Activated naive CD4-positive, alpha-beta T cell treated with Interleukin-2 at 50 U/mL for 16 hours (primary cell): ENCODE measurements around the gene FLT3LG.
"Not testable (repeated sequence)": the region's sequence is repeated elsewhere in the genome, so short reads cannot be mapped to it uniquely, and the experiment has no call there.

Source experiments
- DNase-seq: peaks from one replicate; pipeline ENCODE4 v3.0.0-alpha.2; 2020

FLT3LG gene

DNA sequence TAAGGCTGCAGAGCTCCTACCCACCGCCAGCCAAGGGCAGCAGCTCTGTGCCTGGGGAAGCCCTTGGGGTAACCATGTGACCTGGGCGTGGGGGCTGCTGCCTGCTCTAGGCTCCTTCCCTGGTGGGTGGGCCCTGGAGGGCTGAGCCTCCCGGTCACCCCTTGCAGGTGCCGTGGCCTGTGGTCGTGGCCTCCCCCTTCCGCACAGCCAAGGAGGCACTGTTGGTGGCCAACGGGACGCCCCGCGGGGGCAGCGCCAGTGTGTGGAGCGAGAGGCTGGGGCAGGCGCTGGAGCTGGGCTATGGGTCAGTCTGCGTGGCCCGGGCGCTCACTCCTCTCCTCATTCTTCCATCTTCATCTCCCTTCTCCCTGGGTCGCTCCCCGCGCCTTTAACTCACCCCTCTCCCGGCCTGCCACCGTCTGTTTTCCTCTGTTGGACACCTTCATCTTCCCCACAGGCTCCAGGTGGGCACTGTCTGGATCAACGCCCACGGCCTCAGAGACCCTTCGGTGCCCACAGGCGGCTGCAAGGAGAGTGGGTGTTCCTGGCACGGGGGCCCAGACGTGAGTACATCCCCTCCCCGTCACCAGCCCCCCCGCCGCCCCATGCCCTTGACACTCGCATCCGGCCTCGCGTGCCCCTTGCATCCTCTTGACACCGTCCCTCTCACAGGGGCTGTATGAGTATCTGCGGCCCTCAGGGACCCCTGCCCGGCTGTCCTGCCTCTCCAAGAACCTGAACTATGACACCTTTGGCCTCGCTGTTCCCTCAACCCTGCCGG lies 9.9 kb upstream of the FLT3LG start:
- DNase-seq, result no peak

DNA sequence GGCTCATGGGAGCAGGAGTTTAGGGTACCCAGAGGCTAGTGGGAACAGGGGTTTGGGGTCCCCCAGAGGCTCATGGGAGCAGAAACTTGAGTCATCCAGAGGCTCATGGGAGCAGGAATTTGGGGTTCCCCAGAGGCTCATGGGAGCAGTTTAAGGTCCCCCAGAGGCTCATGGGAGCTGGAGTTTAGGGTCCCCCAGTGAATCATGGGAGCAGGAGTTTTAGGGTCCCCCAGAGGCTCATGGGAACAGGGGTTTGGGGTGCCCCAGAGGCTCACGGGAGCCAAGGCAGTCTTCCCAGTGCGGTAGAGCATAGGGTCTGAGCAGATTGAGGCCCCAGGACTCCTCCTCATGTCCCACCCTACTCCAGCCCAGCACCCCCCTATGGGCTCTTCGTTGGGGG lies 8.6 kb upstream of the FLT3LG start:
- DNase-seq, result no peak

DNA sequence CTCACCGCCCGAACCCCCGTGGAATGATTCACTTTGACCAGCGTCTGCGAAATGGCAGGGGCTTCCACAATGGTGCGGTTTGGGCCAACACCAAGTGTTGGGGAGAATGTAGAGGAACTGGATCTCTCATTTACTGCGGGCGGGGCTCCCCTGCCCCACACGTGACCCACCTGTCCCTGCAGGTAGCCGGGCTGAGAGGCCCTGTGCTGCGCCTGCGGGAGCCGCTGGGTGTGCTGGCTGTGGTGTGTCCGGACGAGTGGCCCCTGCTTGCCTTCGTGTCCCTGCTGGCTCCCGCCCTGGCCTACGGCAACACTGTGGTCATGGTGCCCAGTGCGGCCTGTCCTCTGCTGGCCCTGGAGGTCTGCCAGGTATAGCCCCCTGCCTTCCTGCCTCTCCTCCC lies 5.8 kb upstream of the FLT3LG start:
- no peak for DNase-seq

DNA sequence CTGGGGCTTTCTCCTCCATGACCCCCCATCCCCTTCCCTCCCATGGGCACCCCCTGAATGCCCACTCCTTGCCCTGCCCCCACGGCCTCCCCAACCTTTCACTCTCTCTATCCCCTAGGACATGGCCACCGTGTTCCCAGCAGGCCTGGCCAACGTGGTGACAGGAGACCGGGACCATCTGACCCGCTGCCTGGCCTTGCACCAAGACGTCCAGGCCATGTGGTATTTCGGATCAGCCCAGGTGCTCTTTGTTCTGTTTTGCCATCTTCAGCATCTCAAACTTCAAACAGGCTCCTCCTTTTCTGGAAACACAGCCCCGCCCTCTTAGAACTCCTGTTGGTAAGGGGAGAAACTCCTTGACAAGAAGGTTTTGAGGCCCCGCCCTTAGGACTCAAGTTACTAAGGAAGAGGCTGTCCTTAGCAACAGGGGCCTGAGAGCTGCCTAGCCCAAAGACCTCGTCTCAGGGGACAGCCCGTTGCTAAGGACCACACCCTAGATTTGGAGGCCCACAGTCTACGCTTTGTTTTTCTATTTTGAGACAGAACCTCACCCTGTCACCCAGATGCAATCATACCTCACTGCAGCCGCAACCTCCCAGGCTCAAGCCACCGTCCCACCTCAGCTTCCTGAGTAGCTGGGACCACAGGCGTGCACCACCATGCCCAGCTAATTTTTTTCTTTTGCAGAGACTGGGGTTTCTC lies 5.1 kb upstream of the FLT3LG start:
- DNase-seq, result peak; percentile 76

DNA sequence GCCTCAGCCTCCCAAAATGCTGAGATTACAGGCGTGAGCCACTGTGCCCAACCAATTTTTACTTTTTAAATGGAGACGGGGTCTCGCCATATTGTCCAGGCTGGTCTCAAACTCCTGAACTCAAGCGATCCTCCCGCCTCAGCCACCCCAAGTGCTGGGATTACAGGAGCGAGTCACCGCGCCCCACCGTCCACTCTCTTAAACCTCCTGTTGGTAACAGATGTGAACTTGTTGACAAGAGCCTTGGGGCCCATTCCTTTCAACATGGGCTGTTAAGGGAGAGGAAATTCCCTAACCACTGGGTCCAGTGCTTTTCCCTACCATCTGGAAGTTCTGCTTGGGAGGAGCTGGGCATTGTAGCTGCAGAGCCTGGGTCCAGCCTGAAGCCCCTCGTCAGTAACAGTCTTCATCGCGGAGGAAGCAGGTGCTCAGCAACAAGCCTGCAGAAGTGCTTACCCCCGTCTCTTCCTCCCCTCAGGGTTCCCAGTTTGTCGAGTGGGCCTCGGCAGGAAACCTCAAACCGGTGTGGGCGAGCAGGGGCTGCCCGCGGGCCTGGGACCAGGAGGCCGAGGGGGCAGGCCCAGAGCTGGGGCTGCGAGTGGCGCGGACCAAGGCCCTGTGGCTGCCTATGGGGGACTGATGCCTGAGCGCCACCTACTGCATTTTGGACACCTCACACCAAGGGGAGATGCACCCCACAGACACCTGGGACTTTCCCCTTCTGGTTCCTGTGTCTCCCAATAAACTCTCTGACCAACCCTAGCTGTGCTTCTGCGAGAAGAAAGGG lies 4.0 kb upstream of the FLT3LG start:
- DNase-seq, result peak; percentile 77

DNA sequence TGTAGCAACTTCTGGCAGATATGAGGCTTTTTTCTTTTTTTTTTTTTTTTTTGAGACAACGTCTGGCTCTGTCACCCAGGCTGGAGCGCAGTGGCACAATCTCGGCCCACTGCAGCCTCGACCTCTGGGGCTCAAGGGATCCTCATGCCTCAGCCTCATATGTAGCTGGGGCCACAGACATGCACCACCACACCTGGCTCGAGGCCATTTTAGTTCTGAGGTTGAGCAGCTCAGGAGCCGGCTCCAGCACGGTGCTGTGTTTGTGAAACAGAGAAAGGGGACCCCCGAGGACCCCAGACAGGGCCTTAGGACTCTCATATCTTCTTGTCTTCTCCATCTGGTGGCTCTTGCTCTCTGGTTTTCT lies 3.4 kb upstream of the FLT3LG start:
- DNase-seq, result no peak

DNA sequence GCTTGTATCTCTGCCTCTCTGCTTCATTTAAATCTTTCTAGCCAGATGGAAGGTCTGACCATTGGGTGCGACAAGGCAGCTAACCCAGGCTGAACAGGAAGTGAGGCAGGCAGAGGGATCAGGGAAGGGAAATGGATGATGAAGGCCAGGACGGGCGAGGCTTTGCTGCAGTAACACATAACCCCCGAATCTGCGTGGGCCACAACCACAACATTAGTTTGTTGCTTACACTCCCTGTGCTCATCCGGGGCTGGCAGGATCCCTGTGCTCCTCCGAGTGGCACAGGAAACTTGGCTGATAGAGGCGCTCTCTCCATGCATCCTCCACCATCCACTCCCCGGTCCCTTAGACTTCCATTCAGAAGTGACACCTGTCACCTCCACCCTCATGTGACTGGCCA lies 1.1 kb upstream of the FLT3LG start:
- no peak for DNase-seq

DNA sequence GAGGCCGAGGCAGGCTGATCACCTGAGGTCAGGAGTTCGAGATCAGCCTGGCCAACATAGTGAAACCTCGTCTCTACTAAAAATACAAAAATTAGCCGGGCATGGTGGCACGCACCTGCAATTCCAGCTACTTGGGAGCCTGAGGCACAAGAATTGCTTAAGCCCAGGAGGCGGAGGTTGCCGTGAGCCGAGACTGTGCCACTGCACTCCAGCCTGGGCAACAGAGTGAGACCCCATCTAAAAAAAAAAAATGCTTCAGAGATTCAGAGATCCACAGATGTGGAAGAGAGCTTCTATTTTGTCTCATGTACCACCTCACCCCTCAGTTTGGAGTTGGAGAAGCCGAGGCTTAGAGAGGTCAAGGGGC lies 531 bp upstream of the FLT3LG start:
- DNase-seq, result not testable (repeated sequence)

DNA sequence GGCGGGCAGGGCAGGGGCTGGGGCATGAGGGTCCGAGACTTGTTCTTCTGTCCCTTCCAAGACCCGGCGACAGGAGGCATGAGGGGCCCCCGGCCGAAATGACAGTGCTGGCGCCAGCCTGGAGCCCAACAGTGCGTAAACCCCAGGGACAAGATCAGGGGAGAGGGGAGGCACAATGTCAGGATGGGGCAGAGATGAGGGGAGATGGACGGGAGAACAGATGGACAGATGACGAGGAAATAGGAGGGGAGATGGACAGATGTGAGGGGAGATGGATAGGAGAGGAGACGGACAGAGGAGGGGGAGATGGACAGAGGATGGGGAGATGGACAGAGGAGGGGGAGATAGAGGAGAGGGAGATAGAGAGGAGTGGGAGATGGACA lies 518 bp downstream of the FLT3LG start:
- DNase-seq, result no peak

DNA sequence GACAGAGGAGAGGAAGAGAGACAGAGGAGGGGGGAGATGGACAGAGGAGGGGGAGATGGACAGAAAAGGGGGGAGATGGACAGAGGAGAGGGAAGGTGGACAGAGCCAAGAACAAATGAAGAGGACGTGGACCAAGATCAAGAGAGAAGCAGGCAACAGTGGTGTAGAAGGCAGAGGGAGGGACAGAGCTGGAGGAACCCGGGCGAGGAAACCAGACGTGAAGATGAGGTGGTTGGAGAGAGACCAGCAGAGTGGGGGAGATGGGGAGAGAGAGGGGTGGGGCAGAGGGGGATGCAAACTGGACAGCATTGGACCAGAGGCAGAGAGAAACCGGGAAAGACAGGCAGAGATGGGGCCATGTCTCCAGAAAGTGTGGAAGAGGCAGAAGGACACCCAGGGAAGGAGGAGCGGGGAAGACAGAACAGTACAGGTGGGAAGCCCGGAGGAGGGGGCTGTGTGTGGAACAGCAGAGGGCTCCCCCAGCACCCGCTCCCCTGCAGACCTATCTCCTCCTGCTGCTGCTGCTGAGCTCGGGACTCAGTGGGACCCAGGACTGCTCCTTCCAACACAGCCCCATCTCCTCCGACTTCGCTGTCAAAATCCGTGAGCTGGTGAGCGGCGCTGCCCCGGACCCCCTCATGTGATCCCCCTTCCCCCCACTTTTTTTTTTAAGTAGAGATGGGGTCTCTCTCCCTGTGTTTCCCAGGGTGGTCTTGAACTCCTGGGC lies 1.3 kb downstream of the FLT3LG start:
- DNase-seq, result peak; percentile 24

DNA sequence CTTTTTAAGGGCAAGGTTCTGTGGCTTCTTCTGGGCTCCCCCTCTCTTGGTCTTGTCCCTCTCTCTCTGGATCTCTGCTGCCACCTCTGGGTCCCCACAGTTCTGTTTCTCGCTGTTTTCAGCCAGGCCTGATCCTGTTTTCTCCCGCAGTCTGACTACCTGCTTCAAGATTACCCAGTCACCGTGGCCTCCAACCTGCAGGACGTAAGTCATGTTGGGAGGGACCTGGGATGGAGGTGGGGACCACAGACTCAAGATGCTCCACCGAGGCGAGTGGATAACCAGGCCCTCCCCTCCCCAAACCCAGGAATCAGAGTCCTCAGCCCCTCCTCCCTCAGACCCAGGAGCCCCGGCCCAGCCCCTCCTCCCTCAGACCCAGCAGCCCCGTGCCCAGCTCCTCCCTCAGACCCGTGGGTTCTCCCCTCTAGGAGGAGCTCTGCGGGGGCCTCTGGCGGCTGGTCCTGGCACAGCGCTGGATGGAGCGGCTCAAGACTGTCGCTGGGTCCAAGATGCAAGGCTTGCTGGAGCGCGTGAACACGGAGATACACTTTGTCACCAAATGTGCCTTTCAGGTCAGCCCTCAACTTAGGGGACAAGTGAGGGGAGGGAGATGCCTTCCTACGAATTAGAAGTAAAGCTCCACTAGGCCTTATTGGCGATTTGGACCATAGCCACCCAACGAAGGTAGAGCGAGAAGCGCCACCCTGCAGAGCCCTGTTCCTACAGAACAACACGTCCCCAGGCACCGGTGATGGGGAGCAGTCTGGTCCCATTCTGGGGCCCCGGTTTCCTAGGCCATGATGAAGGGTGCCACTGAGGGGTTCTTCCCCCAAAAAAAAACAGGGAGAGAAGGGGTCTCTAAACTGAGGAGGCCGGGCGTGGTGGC lies 2.2 kb downstream of the FLT3LG start:
- DNase-seq, result peak; percentile 81

DNA sequence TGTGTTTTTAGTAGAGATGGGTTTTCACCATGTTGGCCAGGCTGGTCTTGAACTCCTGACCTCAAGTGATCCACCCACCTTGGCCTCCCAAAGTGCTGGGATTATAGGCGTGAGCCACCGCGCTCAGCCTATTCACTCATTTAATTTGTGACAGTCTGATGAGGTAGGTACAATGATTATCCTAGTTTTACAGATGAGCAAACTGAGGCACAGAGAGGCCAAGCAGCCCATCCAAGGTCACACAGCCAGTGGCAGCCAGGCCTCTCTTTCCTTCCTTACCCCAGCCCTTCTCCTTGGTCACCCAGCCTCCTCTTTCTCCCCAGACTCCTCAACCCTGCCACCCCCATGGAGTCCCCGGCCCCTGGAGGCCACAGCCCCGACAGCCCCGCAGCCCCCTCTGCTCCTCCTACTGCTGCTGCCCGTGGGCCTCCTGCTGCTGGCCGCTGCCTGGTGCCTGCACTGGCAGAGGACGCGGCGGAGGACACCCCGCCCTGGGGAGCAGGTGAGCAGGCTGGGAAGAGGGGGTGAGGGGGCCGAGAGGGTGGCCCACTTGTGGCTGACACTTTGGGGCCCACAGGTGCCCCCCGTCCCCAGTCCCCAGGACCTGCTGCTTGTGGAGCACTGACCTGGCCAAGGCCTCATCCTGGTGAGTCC lies 6.1 kb downstream of the FLT3LG start:
- no peak for DNase-seq

DNA sequence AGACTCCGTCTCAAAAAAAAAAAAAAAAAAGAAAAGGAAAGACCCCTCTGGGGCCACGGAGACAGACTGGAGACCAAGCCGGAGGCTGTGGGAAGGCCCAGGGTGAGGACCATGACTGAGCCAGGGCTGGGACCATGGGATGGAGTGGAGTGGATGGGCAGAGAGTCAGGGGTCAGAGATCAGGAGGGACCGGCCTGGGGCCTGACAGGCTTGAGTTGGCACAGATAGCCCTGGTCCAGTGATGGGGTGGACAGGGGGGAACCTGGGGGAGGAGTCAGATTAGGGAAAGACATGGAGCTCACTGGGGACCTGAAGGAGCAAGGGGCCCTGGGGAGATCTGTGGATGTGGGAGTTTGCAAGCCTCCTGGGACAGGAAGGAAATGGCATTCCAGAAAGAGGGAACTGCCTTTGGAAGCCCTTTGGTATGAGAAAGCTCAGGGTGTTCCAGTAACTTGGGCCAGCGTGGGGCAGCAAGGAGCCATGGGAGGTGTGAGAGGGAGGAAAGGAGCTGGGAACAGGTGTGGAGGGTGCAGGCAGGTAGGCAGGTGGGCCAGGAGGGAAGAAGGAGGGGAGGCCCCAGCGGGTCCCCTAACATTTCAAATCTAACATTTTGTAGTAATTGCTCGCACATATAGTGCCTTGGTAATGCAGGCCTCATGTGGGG lies 7.1 kb downstream of the FLT3LG start:
- no peak for DNase-seq

DNA sequence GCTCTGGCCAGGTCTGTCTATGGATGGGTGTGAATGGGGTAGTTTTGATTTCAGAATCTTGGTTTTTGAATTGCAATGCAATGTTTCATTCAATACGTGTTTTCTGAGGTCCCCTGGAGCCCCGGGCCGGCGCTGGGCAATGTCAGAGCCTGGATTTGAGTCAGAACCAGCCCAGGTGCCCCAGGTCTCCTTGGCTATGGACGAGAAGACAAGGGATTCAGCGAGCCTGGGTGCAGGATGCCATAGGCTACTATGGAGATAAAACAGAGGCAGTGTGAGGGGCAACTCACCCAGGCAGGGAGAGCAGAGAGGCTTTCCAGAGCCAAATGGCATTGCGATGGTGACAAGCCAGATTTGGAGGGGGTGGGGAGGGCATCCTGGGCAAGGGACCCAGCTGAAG lies 12.2 kb downstream of the FLT3LG start:
- DNase-seq, result no peak

DNA sequence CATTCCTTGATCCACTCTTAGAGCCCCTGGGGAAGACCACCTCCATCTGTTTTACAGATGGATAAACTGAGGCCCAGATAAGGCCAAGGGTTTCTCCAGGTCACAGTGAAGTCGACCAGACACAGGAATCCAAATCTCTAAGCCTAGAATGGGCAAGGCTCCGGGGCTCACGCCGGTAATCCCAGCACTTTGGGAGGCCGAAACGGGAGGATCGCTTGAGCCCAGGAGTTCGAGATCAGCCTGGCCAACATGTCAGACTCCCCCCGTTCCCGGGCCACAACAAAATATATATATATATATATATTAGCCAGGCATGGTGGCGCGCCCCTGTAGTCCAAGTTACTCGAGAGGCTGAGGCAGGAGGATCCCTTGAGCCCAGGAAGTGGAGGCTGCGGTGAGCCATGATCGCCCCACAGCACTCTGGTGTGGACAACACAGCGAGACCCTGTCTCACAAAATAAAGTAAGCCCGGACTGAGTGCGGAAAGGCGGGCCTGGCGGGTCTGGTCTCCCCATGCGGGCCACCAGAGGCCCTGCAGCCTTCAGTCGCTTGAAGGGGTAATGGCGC lies 12.8 kb downstream of the FLT3LG start:
- no peak for DNase-seq

DNA sequence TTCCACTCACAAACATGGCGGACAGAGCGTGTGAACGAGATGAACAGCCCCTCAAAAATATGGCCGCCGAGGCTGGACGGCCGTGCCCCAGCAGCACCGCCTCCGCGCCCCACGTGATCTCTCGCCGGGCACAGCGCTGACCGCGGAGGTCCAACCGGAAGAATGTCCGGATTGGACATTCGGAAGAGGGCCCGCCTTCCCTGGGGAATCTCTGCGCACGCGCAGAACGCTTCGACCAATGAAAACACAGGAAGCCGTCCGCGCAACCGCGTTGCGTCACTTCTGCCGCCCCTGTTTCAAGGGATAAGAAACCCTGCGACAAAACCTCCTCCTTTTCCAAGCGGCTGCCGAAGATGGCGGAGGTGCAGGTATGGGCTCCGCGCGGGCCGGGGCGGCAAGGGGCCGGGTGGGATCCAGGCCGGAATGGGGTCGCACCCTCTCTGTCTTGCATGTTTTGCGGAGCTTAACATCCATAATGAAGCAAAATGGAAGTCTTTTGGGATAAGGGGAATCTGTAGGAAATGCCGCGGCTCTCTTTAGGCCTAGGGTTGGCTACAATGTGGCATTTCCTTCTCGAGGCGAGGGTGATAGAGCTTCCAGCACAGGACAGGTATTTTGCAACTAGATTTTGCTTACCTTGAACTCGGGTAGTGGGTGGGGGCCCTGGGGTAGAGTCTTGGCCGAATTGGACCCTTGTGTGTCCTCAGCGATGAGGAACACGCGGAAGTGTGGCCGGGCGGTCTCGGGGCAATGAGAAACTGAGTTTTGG lies 13.4 kb downstream of the FLT3LG start, which contains the start of gene RPL13A:
Gene RPL13A, plus strand, starts transcription at position 332 of the 769 bp plus-strand sequence. Its CDS starts 22 bp downstream, at position 354.
- DNase-seq, result peak; percentile 100

DNA sequence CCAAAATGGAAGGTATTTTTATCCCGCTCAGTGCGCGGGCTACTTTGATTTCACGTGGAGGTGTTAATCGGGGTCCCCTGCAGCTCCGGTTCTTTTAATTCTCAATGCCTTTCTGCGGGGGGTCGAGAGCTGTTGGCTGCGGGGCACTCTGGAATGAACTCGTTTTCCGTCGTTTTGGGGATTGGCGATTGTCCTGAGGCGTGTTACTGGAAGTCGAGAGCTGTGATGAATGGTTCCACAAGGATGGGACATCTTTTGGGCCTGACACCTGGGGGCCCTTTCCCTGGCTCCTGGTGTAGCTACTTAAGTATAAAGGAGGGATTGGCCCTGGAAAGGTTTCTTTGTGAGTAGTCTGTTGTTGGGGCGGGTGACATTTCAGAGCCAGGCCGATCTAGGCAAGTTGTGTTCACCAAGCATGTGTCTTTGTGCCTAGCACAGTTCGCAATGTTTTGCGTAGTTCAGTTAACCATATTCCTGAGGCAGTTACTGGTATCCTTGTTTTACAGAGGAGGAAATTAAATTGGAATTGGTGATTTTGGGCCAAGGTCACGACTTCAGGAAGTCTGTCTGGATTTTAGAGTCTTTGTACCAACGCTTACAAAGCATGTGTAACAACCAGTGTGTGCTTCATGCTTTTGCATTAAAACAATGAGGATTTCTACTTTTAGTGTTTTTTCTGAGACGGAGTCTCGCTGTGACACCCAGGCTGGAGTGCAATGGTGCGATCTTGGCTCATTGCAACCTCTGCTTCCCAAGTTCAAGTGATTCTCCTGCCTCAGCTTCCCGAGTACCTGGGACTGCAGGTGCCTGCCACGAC lies 14.2 kb downstream of the FLT3LG start:
- no peak for DNase-seq

DNA sequence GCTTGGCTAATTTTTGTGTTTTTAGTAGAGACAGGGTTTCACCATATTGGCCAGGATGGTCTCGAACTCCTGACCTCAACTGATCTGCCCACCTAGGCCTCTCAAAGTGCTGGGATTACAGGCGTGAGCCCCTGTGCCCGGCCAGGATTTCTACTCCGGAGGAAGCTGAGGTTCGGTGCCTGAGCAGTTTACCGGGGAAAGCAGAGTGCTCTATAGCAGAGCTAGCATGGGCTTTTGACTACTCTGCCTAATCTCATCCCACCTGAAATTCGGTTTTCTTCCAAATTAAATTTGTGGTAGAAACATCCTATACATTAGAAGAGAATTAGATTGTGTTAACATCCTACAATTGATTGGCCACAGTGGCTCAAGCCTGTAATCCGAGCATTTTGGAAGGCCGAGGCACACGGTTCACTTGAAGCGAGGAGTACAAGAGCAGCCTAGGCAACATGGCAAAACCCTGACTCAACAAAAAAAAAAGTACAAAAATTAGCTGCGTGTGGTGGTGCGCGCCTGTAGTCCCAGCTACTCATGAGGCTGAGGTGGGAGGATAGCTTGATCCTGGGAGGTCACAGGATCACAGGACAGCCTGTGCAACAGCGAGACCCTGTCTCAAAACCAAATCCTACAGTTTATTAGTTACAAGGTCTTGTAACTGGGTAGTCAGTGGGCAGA lies 15.0 kb downstream of the FLT3LG start:
- DNase-seq, result peak; percentile 34
